ENCODE measurements around the gene GLRX3.

Gene GLRX3

GRCh38 chr10:130212746-130213145 is 76.6 kb downstream of the GLRX3 start:
- DNase-seq, result no peak

GRCh38 chr10:130213286-130214080 is 77.3 kb downstream of the GLRX3 start:
- no peak for DNase-seq

- DNase-seq, result no peak
These were observed 78.2 kb downstream of the GLRX3 start for GRCh38 chr10:130214431-130214830.

GRCh38 chr10:130215151-130215930 is 79.2 kb downstream of the GLRX3 start:
- DNase-seq, result no peak

- DNase-seq, result no peak
These were observed 79.7 kb downstream of the GLRX3 start for GRCh38 chr10:130215931-130216231.

- no peak for DNase-seq
These were observed 82.0 kb downstream of the GLRX3 start for GRCh38 chr10:130218181-130218641.

GRCh38 chr10:130218936-130219335 is 82.7 kb downstream of the GLRX3 start:
- DNase-seq, result no peak

- DNase-seq, result no peak
These were observed 84.3 kb downstream of the GLRX3 start for GRCh38 chr10:130220251-130221185.

- DNase-seq, result no peak
These were observed 85.5 kb downstream of the GLRX3 start for GRCh38 chr10:130221456-130222375.

- no peak for DNase-seq
These were observed 86.2 kb downstream of the GLRX3 start for GRCh38 chr10:130222381-130222780.

- DNase-seq, result no peak
These were observed 88.0 kb downstream of the GLRX3 start for GRCh38 chr10:130224228-130224627.

- DNase-seq, result no peak
These were observed 89.8 kb downstream of the GLRX3 start for GRCh38 chr10:130226012-130226411.

- no peak for DNase-seq
These were observed 91.7 kb downstream of the GLRX3 start for GRCh38 chr10:130227883-130228282.
